Stimulated activated CD8-positive, alpha-beta memory T cell treated with anti-CD3 and anti-CD28 coated beads, Interleukin-7, amount 100 ng/mL, for 24 hours (primary cell): ENCODE results near the gene B3GALT5.
"Not testable (repeated sequence)": the region's sequence is repeated elsewhere in the genome, so short reads cannot be mapped to it uniquely, and the experiment has no call there.

Experiments
- DNase-seq: peaks from one replicate; pipeline ENCODE4 v3.0.0-alpha.2; 2020; ENCODE audit warnings: low read depth

Gene B3GALT5, protein sequence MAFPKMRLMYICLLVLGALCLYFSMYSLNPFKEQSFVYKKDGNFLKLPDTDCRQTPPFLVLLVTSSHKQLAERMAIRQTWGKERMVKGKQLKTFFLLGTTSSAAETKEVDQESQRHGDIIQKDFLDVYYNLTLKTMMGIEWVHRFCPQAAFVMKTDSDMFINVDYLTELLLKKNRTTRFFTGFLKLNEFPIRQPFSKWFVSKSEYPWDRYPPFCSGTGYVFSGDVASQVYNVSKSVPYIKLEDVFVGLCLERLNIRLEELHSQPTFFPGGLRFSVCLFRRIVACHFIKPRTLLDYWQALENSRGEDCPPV

DNA sequence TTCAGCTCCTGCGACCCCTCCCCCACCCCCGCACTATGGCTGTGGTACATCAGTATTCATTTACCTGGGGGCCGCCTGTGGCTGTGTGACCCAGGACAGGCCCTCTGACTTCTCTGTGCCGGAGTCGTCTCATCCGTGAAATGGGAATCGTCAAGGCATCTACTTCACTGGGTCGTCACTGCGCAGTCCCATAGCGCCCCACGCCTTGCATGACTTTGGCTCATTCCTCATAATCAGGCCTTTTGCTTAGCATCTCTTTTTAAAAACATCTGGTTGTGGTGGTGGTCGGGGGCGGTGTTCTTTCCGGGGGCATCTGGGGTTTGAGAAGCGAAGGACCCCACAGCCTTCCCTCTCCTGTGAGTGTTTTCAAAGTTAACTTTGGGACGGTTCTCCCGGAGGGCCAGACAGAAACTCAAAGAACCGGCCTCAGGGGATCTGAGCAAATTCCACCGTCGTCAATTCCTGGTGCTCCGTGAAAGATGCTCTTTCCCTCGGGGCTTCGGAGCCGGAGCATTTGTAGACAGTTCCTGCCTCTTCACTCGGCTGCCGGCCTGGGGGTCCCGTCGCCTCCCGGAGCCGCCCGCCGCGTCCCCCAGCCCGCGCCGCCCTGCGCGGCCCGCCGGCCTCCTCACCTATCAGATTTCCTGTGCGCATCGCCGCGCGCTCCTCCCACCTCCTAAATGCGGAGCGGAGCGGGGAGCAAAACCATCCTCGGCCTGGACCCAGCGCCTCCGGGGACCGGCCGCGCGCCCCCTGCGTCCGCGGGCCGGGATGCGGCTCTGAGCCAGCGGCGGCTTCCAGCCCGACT is at the start of gene B3GALT5:
Gene B3GALT5 (plus strand): TSS at position 708 of the 808 bp plus-strand sequence. CDS start 47,620 bp downstream, outside the sequence.
- DNase-seq = no peak

DNA sequence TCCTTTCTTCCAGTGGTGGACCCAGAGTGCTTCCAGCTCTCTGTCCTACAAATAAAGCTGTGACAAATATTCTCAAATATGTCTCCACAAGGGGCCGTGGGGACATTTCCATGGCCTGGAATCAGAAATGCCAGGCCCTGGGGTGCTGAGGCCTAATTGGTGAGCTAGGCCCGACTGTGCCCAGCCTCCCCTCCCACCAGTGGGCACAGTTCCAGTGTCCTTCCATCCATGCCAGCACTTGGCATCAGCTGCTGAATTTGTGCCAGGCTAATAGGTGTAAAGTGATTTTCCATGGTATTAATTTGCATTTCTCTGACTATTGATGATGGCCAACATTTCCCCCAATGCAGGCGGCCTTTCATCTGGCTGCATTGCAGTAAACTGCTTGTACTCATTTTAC is 48.5 kb upstream of the B3GALT5 start:
- no peak for DNase-seq

DNA sequence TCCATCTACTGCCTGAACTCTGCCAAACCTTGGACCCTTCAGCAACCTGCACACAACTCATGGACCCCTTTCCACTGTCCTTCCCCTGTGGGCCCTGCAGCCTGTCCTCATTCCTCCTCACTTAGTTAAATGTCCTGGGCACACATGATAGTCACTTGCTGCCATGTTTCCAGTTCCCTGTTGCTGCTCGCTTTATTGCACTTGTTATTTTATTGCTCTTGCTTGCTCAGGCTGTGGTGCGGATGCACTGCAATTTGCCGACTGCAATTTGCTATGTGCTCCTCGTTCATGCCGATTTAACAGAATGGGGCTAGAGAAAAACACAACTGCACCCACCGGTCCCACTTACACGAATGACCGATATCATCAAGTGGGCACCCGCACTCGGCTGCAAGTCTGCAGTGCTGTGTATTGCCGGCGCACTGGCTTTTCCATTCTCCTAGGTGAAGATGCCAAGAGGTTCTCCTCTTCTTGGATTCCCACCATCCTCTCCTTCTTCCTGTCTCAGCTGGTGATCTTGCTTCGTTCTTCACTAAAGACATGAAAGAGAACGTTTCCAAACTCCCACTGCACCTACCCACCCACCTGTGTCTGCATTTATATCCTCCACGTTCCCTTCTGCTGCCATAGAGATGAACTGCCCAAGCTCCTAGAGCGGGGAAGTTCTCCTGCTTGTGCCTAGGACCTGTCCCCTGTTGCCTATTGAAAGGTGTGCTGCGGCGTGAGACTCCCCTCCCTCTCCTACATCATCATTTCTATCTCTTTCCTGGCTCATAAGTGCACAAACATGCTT is 45.4 kb upstream of the B3GALT5 start:
- DNase-seq = no peak

DNA sequence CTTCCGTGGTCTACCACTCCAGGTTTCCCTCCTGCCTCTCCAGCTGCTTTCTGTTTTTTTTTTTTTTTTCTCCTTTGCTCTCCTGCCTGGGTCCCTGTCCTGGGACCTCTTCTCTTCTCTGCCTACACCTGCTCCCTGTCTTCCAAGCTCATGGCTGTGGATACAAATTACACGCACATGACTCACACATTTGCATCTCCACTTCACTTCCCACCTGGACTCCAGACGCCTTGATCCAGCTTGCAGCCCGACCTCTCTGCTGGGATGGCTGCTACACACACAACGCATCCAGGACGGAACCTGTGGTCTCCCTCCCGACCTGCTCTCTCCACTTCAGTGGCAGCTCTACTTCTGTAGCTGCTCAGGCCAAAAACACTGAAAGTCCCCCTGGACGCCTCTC is 44.4 kb upstream of the B3GALT5 start:
- no peak for DNase-seq

DNA sequence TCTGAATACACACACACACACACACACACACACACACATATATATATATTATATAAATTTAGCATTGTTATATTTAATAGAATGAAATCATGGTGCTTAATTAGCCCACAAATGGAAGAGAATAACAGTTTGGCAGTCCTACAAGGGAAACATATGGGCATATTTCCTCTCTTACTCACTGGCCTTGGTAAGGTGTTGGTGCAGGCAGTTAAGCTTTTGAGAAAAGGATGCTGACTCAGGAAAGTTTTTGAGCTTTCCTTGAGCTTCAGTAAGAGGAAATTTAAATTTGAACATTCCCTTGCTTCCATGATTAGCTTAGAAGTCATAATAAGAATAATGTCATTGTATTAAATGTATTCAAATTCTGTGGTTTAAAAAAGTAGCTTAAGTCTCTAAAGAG is 37.0 kb upstream of the B3GALT5 start:
- DNase-seq = no peak

DNA sequence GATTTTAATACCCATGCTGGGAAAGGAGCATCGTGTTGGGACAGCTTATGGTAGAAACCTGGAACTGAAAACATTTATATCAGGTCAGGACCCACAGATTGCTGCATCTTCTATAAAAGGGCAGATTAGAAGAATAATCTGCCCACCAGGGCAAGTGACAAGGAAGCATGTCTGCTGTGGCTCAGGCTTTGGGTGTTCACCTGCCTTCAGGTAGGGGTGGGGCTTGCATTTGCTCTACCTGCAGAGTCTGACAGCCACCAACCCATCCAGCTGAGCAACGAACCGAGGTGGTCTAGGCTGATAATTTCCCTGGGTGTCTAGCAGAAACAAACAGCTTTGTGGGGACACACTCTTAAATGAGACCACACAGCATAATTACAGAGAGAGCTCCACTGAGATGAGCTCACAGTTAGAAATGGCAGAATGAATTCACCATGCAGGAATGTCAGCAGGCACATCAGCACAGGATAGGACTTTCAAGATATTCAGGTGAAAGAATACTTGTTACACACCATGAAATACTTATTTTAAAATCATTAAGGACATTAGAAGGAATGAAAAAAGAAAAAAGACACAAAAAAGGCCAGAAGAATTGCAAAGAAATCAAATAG is 36.1 kb upstream of the B3GALT5 start:
- no peak for DNase-seq

DNA sequence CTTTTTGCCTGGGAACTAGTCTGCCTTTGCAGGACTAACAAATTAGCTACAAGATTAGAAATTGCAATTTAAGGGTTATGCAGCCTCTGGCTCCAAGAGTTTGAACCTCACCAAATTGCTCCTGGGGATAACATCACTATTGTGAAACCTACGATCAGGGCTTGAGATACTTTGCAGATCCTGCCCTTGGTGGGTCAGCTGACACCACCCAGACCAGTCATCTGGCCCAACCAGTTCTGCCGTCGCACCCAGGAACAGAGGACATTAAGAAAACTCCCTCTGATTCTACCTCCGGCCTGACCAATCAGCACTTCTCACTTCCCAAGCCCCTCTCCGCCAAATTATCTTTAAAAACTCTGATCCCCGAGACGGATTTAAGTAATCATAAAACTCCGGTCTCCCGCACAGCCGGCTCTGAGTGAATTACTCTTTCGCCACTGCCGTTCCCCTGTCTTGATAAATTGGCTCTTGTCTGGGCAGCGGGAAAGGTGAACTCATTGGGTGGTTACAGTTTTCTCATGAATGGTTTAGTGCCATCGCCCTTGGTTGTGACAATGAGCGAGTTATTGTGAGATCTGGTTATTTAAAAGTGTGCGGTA is 32.9 kb upstream of the B3GALT5 start:
- no peak for DNase-seq

DNA sequence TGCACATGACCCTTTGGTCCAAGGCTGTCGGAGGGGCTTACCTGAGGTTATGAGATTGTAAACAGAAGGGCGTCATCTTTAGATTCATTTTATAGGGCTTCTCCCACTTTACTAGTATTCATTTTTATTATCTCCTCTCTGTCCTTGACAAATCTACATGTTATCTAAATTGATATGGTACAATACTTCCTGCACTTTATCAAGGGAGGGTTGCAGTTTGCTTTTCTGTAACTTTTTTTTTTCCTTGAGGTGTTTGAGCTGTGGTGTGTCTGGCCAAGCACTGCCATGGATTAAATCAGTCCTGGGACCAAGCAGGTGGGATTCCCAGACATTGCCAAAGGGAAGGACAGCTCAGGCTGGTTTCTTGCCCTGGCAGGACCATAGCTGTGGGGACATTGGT is 32.0 kb upstream of the B3GALT5 start:
- no peak for DNase-seq

DNA sequence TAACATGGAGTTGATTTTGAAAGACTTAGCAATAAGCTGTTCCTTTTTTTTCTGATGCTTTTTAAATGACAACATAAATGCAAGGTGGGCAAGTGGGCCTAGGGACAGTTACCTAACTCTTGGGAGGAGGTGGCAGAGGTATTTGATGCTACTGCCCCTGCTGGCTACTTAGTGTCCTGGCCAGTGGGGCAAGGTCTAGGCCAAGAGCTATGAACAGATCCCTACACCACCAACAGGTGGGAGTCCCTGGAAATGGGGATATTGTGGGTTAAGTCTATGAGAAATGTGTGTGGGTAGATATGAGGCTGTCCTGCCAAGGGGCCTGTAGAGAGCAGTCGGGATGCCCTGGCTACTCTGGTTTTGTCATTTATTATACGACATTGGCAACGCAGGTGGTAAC is 31.3 kb upstream of the B3GALT5 start:
- DNase-seq = no peak

DNA sequence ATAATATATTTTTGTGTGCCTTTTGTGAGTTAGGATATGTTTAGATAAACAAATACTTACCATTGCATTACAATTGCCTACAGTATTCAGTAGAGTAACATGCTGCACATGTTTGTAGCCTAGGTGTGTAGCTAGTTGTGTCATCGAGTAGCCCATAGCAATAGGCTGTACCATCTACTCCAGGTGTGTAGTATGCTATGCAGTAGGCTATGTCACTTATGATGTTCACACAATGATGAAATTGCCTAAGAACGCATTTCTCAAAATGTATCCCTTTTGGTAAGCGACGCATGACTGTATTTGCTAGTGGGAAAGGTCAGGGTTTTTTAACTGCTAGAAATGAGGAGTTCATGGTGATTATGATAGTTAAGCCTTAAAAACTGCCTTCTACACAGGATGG is 30.0 kb upstream of the B3GALT5 start:
- no peak for DNase-seq

DNA sequence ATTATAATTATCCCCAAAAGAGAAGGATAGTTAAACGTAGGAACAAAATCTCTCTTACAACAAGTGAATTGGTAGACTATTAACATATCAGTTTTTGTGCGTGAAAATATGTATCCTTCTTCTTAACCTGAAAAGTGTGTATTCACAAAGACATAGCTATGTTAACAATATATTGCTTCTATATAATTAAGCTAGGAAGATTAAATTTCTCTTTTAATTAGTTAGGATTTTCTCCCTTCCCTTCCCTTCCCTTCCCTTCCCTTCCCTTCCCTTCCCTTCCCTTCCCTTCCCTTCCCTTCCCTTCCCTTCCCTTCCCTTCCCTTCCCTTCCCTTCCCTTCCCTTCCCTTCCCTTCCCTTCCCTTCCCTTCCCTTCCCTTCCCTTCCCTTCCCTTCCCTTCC is 29.2 kb upstream of the B3GALT5 start:
- not testable (repeated sequence) for DNase-seq

DNA sequence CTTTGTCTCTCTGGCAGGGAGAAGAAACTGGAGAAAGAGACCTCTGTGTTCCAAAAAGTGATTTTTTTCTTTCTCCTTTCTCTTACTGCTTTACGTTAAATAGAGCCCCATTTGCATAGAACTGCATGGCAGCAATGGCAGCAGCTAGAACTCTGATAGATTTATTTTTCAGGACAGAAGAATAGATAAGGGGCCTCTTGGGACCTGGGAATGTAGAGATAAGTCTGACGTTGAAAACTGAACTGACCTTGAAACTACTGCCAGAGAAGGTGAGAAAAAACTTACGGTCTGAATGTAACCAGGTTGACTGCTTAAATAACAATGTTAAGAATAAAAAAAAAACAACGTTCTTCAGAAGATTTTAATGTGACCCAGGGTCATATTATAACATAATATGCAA is 25.4 kb upstream of the B3GALT5 start:
- DNase-seq = no peak

DNA sequence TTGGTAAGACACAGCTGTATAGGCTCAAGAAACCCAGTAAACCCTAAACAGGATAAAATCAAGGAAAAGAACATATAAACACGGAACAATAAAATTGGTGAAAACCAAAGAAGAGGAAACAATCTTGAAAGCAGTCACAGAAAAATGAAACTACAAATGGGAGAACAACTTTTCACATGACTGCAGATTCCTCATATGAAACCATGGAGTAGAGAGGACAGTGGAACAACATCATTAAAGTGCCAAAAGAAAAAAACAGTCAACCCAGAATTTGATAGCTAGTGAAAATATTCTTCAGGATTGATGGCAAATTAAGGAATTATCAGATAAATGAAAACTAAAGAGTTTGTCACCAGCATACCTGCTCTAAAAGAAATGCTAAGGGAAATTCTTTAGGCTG is 23.9 kb upstream of the B3GALT5 start:
- no peak for DNase-seq

DNA sequence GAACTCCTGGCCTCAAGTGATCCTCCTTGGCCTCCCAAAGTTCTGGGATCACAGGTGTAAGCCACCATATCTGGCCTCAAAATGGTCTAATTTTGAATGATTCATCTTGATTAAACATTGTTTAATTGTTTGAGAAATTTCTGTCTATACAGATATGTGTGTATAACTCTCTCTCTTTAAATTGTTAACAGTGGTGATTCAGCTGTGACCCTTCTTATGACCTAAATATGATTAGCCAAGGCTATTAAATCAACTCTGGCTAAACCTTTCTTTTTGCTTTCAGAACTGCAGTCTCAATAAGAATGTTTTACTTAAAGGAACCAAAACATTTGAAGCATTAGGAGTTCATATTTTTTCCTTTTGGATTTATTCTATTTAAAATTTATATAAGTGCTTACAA is 19.2 kb upstream of the B3GALT5 start:
- DNase-seq = no peak

DNA sequence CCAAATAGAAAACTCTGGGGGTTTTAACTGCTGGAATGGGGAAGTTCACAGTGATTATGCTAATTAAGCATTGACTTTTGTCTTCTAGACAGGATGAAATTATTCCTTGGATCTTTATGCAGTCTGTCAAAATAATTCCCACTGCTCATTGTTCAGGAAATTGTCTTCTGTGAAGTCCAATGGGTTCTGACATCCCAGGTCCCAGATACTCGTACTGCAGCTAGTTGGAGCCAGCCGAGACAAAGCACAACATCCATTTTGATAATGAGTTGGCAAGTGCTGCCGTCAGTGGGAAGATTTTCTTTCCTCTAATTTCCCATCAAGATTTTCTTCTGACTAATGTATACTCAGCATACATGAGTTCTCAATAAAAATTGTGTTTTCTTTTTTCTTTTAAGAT is 17.3 kb upstream of the B3GALT5 start:
- DNase-seq = no peak

DNA sequence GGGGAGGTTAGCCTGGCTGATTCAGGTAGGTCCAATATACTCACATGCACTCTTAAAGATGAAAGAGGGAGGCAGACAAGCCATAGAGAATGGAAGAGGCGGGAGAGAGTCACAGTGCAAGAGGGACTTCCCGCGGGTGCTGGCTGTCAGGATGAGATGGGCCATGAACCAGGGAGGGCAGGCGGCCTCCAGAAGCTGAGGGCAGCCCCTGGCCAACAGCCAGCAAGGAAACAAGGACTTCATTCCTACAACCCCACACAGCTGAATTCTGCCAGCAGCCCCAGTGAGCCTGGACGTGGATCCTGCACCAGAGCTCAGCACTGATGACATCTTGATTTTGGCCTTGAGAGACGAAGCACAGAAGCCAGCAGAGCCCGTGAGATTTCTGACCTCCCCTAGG is 15.1 kb upstream of the B3GALT5 start:
- DNase-seq = no peak

DNA sequence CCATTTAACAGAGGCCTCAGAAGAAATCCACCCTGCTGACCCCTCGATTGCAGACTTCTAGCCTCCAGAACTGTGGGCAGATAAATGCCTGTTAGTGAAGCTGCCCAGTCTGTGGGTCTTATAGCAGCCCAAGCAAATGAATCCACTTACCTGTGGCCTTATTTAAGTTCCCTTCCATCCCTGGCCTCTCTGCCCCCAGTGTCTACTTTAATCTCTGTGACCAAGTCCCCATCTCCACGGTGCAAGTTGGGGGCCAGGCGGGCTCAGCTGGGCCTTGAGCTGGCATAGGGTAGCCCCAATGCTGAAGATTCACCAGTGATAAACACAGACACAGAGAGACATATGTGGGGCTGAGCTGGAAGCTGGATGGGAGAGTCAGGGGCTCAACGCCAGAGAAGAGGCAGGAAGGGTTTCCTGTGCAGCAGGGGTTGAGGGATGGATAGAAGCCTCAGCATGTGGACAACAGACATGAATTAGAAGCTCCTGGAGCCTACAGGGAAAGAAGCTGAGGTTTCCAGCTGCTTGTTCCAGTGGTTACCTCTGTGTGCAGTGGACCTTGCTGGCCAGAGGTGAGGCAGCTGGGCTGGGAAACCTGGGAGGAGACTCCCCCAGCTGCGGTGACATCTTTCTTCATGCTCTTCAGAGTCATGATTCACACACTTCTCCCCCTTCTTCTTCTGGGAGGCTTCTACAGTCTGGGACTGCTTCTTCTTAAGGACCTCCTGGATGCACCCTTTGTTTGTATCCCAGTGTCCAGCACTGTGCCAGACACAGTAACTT is 13.4 kb upstream of the B3GALT5 start:
- DNase-seq = no peak

DNA sequence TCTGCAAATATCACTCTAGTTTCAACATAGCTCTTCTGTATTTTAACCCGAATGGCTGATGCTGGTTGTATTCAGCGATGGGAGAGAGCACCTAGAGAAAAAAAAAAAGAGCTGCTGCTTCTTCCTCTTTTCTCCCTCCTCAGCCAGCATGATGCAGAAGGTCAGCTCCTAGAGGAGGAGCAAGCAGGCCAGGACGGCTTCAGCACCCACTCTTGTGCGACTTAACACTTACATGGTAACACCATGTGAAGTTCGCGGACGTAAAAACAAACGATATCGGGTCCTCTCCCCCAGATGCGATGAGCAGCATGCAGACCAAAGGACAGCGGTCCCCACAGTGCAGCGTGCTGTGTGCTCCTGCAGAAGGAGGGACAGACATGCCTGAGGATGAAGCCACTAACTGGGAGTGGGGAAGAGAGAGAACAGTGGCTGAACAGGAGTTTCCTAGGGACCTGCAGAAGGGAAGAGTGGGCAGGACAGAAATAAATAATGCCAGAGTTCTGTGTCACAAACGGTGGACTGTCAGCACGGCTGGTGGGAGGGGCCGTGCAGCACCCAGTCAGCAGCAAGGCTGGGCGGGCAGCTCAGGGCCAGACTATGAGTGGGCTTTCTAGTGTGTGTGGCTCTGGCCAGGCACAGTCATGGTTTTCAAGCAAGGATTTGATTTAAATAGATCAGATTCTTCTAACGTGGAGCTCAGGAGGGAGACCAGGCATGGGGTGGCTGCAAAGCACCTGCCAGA is 11.4 kb upstream of the B3GALT5 start:
- DNase-seq = no peak

DNA sequence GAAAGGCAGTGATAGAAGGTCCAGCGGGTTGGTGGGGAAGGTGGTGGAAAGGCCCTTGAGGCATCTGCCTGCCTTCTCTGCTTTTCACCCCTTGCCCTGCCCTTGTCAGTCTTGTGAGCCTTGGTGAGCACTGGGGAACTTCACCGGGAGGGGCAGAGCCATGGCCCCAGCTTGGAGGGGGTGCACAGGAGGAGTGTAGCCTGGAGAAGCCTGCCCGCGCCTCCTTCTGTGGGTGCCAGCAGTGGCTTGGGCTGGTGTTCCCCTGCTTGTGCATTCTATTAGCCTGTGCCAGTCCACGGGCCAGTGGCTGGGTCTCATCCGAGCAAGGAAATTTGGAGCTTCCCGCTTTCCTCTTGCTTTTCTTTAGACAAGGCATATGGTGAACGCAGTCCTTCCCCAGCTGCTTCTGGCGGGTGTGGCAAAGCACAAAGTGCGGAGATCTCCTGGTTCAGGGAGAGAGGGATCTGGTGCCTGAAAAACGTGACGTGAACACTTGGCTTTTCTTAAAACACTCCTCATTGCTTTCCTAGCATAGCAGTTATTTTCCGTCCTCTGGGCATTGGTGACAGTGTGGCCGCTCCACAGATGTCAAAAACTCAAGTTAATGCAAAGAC is 10.6 kb upstream of the B3GALT5 start:
- DNase-seq = no peak

DNA sequence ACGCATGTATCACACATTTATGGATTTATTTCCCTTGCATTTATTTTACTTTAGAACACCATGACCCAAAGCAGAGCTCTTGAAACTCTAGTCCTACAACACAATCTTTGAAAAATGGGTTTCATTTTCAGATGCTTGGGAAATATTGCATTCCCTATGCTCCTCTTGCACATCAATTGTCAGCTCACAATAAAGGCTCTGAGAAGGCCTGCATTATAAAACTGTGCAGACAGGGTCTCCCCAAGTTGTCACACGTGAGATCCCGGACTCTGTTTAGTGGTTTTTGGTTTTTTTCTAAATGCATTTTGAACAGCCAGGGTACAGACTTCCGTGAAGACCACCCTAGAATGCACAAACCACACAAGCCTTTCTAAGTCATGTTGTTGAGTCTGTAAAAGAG is 9.9 kb upstream of the B3GALT5 start:
- no peak for DNase-seq
